ENCODE data around the gene LAMA3. TPM values are rescaled to one million over a fixed set of nuclear protein-coding genes. Genes with fewer than 3 reads are reported as not detected.
A peak's percentile ranks its signal among the peaks of the same experiment; 100 is the strongest.

Gene LAMA3
- total and polyA plus RNA-seq, 10 of the 15 experiments (the other 5 are each of a cell fraction or from before 2014, with no cell fraction given) = 0.37 to 6.5 (median 5.4) TPM

DNA sequence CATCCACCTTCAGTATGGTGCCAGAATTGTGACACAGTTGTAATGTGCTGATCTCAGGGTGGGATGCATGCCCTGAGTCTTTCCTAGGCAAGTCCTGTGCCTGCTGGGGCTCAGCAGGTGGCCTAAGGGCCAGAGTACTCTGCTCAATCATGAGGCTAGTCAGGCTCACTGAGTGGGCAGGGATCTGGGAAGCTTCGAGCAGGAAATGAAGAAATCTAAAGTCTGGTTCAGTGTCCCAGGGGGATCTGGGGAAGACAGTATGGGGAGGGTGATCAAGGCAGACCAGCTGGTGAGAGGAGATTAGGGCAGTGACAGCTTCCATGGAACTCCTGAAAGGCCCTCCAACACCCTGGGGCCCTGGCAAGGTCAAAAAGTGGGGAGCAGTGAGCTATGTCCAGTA, 17.7 kb upstream of the LAMA3 start:
- POLR2A ChIA-PET = no interaction called here
- Histone ChIP-seq H3K4me3 (no peak overlapping the region), H2AFZ (ENCODE audit: control insufficient read depth, low read depth, low read length) (no peak overlapping the region), H3K4me1 (ENCODE audit: control insufficient read depth, insufficient read depth, low read length) (no peaks in the 10 kb centered on the region), H3K4me2 (ENCODE audit: control insufficient read depth, insufficient read depth) (no peak overlapping the region), H3K79me2 (ENCODE audit: control insufficient read depth, insufficient read depth, low read length) (no peaks in the 10 kb centered on the region), H3K9me3 (replicated peaks; ENCODE audit: control insufficient read depth, insufficient read depth, low read length) (no peaks in the 10 kb centered on the region), H3K27ac (ENCODE audit: control insufficient read depth, insufficient read depth) (no peak overlapping the region), H3K36me3 (ENCODE audit: control insufficient read depth in 2 of 2, insufficient read depth in 2 of 2, low read length in 1 of 2) (no peaks in the 10 kb centered on the region), H3K9ac (ENCODE audit: control insufficient read depth, insufficient read depth, low read length) (no peak overlapping the region), H3K27me3 (replicated peaks in 1 of 2; ENCODE audit: control insufficient read depth in 2 of 2, insufficient read depth in 2 of 2, low read length in 1 of 2) (peaks cover 1 to 2% of the 10 kb centered on the region in 2 experiments; a peak in 1 of 4 replicates), H4K20me1 (ENCODE audit: control insufficient read depth, insufficient read depth) (no peaks in the 10 kb centered on the region)
- CTCF ChIA-PET = interaction anchor here (1.4 to 1.6 kb wide), 2 partner anchors 32 to 49 kb away, joined by 5 read pairs; no protein-coding TSS in a partner anchor
- ATAC-seq (no peak), DNase-seq (ENCODE audit: low read depth, low spot score) (no peak), FAIRE-seq (no peak)
- SMC1A ChIA-PET (ENCODE audit: uncharacterized antibody, unreplicated experiment) = interaction anchor here (1.4 kb wide), 1 partner anchor 43 kb away, joined by 4 read pairs; no protein-coding TSS in a partner anchor
- BruUV-seq (replicated peaks) = no TSS peak
- WGBS (ENCODE audit: insufficient coverage, insufficient replicate concordance, low lambda C conversion rate, missing lambda C conversion rate) = 0% methylated on average over 1 of the region's 1 CpG
- intact Hi-C loops (cut with micrococcal nuclease; ENCODE audit: unreplicated experiment) (no loop called here), in situ Hi-C loops (cut with MboI) (no loop called here)
- TF ChIP-seq NRF1 (conservative IDR thresholded peaks at IDR 0.05; ENCODE audit: low read depth, low read length) = no peak
- no peak for TF ChIP-seq ZNF622 (IDR thresholded peaks at IDR 0.05)
- no peak for TF ChIP-seq POU2F2 (IDR thresholded peaks at IDR 0.05; ENCODE audit: borderline replicate concordance, low read depth, low read length)
- no peak for TF ChIP-seq STAT3 (IDR thresholded peaks at IDR 0.05; ENCODE audit: low read depth, low read length)
- TF ChIP-seq, protein P1, sequence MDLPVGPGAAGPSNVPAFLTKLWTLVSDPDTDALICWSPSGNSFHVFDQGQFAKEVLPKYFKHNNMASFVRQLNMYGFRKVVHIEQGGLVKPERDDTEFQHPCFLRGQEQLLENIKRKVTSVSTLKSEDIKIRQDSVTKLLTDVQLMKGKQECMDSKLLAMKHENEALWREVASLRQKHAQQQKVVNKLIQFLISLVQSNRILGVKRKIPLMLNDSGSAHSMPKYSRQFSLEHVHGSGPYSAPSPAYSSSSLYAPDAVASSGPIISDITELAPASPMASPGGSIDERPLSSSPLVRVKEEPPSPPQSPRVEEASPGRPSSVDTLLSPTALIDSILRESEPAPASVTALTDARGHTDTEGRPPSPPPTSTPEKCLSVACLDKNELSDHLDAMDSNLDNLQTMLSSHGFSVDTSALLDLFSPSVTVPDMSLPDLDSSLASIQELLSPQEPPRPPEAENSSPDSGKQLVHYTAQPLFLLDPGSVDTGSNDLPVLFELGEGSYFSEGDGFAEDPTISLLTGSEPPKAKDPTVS (IDR thresholded peaks at IDR 0.05; ENCODE audit: low read depth, low read length) = no peak
- RAD21 ChIA-PET (ENCODE audit: unreplicated experiment) = interaction anchor here (0.8 kb wide), 1 partner anchor 11 kb away, joined by 3 read pairs; no protein-coding TSS in a partner anchor

DNA sequence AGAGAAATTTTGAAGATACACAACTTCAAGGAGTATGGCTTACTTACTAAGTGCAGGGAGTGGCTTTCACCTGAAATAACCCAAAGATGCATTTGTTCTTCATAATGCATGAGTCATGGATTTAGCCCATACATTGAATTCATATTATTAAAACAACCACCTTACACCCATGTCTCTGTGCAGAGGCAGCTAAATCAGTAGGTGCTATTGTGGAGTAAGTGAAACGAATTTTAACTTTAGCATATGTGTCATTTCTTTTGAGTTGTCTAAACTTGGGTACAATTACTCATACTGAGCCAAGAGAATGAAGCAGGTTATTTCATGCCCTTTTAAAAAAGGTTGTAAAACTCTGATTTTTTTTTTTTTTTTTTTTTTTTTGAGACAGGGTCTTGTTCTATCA, 15.5 kb upstream of the LAMA3 start:
- WGBS (ENCODE audit: insufficient coverage, insufficient replicate concordance, low lambda C conversion rate, missing lambda C conversion rate) = 0% methylated on average over 1 of the region's 1 CpG
- H3K36me3 ChIP-seq (ENCODE audit: control insufficient read depth in 2 of 2, insufficient read depth in 2 of 2, low read length in 1 of 2) = no peaks in the 10 kb centered on the region
- ChIA-PET SMC1A (ENCODE audit: uncharacterized antibody, unreplicated experiment) (no interaction called here), CTCF (no interaction called here), POLR2A (no interaction called here), RAD21 (ENCODE audit: unreplicated experiment) (no interaction called here)
- TF ChIP-seq MEF2A (IDR thresholded peaks at IDR 0.05; ENCODE audit: insufficient read depth, low read depth, low read length) = peak; percentile 81
- TF ChIP-seq, protein P1 (IDR thresholded peaks at IDR 0.05; ENCODE audit: low read depth, low read length) = no peak
- TF ChIP-seq RUNX3 (IDR thresholded peaks at IDR 0.05; ENCODE audit: low read length) = peak; percentile 53; the same call in 1 of the 2 replicates
- TF ChIP-seq FOXM1 (IDR thresholded peaks at IDR 0.05; ENCODE audit: low read depth, low read length) = peak; percentile 80; the same call in 1 of the 2 replicates
- peak; percentile 87; the same call in 1 of the 2 replicates for TF ChIP-seq NFIC (IDR thresholded peaks at IDR 0.05; ENCODE audit: low read depth, low read length)
- TF ChIP-seq CREM (IDR thresholded peaks at IDR 0.05; ENCODE audit: low read depth) = peak; percentile 62; the same call in 1 of the 2 replicates
- TF ChIP-seq JUNB (IDR thresholded peaks at IDR 0.05) = peak; percentile 93
- TF ChIP-seq NFXL1 (IDR thresholded peaks at IDR 0.05; ENCODE audit: borderline replicate concordance) = no peak
- no peak overlapping the region for H2AFZ ChIP-seq (ENCODE audit: control insufficient read depth, low read depth, low read length)
- H3K4me2 ChIP-seq (ENCODE audit: control insufficient read depth, insufficient read depth) = no peak overlapping the region
- H3K4me3 ChIP-seq = no peak overlapping the region
- intact Hi-C loops (cut with micrococcal nuclease; ENCODE audit: unreplicated experiment) (no loop called here), in situ Hi-C loops (cut with MboI) (no loop called here)
- H3K27ac ChIP-seq (ENCODE audit: control insufficient read depth, insufficient read depth) = no peak overlapping the region
- no peak overlapping the region for H3K9ac ChIP-seq (ENCODE audit: control insufficient read depth, insufficient read depth, low read length)
- ATAC-seq (peak; percentile 87), DNase-seq (ENCODE audit: low read depth, low spot score) (no peak), FAIRE-seq (no peak)
- H3K79me2 ChIP-seq (ENCODE audit: control insufficient read depth, insufficient read depth, low read length) = no peaks in the 10 kb centered on the region
- no TSS peak for BruUV-seq (replicated peaks)
- no peaks in the 10 kb centered on the region for H3K4me1 ChIP-seq (ENCODE audit: control insufficient read depth, insufficient read depth, low read length)
- no peaks in the 10 kb centered on the region for H3K9me3 ChIP-seq (replicated peaks; ENCODE audit: control insufficient read depth, insufficient read depth, low read length)
- H4K20me1 ChIP-seq (ENCODE audit: control insufficient read depth, insufficient read depth) = no peaks in the 10 kb centered on the region
- peaks cover 0 to 2% of the 10 kb centered on the region in 2 experiments; a peak in 2 of 4 replicates for H3K27me3 ChIP-seq (replicated peaks in 1 of 2; ENCODE audit: control insufficient read depth in 2 of 2, insufficient read depth in 2 of 2, low read length in 1 of 2)

Data from GM12878 (cell line).